SK-N-SH (cell line): ENCODE measurements around the gene S100A2. TPM values are rescaled to one million over a fixed set of nuclear protein-coding genes. Genes with fewer than 3 reads are reported as not detected.

Experiments
- CTCF ChIA-PET: fragments of 300-600, 350-600 bp; formaldehyde crosslinking; extraction: SDS; loops from one replicate; lab custom pipeline; 2021; lab: Yijun Ruan, JAX
- POLR2A ChIA-PET: fragments of 350-600 bp; sonication (Branson Sonifier 250); formaldehyde crosslinking; extraction: SDS; loops from one replicate; lab custom pipeline; 2020; ENCODE audit warnings: antibody characterized with exemption, inconsistent platforms; lab: Yijun Ruan, JAX
- DNase-seq: peaks from one replicate; pipeline ENCODE4 v3.0.0; 2012
- H2AFZ ChIP-seq: fragments of 200-600 bp; sonication (generic); 2 replicates; pipeline ENCODE4 v1.8.1; 2016; ENCODE audit warnings: antibody characterized with exemption, mild to moderate bottlenecking, low read depth
- H3F3A ChIP-seq: fragments of 200-600 bp; sonication (generic); replicated peaks from 2 replicates; pipeline ENCODE3; 2016; ENCODE audit warnings: antibody characterized with exemption, mild to moderate bottlenecking; ENCODE audit not compliant: insufficient read depth
- H3K27ac ChIP-seq, 2 experiments: fragments of 200-500 bp in 1 of 2; fragments of 200-600 bp in 1 of 2; sonication (Bioruptor generic) in 1 of 2; sonication (generic), shearing (Covaris generic) in 1 of 2; 2 replicates each; pipeline versions ENCODE4 v1.5.1 to v1.6.1; 2014 to 2016; ENCODE audit warnings: low read depth in 2 of 2, inconsistent platforms in 1 of 2, low read length in 1 of 2, mild to moderate bottlenecking in 1 of 2, mixed read lengths in 1 of 2
- H3K27me3 ChIP-seq: fragments of 200-600 bp; sonication (generic), shearing (Covaris generic); 2 replicates; pipeline ENCODE4 v1.6.1; 2016; ENCODE audit warnings: mixed run types; ENCODE audit not compliant: insufficient read depth
- H3K36me3 ChIP-seq, 2 experiments: fragments of 200-500 bp in 1 of 2; fragments of 200-600 bp in 1 of 2; sonication (Bioruptor generic) in 1 of 2; sonication (generic) in 1 of 2; replicated peaks in 1 of 2; 2 replicates each; pipeline versions ENCODE3 to v1.5.1; 2014 to 2016; ENCODE audit warnings: low read length in 1 of 2, mild to moderate bottlenecking in 1 of 2; ENCODE audit not compliant: insufficient read depth in 2 of 2, control insufficient read depth in 1 of 2
- H3K4me1 ChIP-seq, 2 experiments: fragments of 200-500 bp in 1 of 2; fragments of 200-600 bp in 1 of 2; sonication (Bioruptor generic) in 1 of 2; sonication (generic), shearing (Covaris generic) in 1 of 2; 2 replicates each; pipeline versions ENCODE4 v1.5.1 to v1.6.1; 2014 to 2016; ENCODE audit warnings: low read depth in 1 of 2, low read length in 1 of 2, mixed run types in 1 of 2; ENCODE audit not compliant: insufficient read depth in 2 of 2, control insufficient read depth in 1 of 2
- H3K4me2 ChIP-seq: fragments of 200-600 bp; sonication (generic), shearing (Covaris generic); 2 replicates; pipeline ENCODE4 v1.6.1; 2017; ENCODE audit warnings: mixed run types
- H3K4me3 ChIP-seq, 2 experiments: fragments of 200-500 bp in 1 of 2; fragments of 200-600 bp in 1 of 2; sonication (Bioruptor generic) in 1 of 2; sonication (generic), shearing (Covaris generic) in 1 of 2; 2 replicates each; pipeline versions ENCODE4 v1.5.1 to v1.8.1; 2014 to 2016; ENCODE audit warnings: low read depth in 2 of 2, inconsistent platforms in 1 of 2, low read length in 1 of 2, mild to moderate bottlenecking in 1 of 2, mixed read lengths in 1 of 2, moderate library complexity in 1 of 2
- H3K79me2 ChIP-seq: fragments of 200-600 bp; sonication (generic); 2 replicates; pipeline ENCODE4 v1.8.1; 2017; ENCODE audit warnings: mild to moderate bottlenecking; ENCODE audit not compliant: insufficient read depth
- H3K9ac ChIP-seq: fragments of 200-600 bp; sonication (generic); 2 replicates; pipeline ENCODE4 v1.6.1; 2017; ENCODE audit warnings: mixed run types
- H3K9me2 ChIP-seq: fragments of 200-600 bp; sonication (generic); 2 replicates; pipeline ENCODE4 v1.6.1; 2017; ENCODE audit warnings: mixed run types
- H3K9me3 ChIP-seq: fragments of 200-600 bp; sonication (generic); 2 replicates; pipeline ENCODE4 v1.6.1; 2017; ENCODE audit warnings: mixed run types, mild to moderate bottlenecking, moderate library complexity
- H4K20me1 ChIP-seq: fragments of 200-600 bp; sonication (generic); 2 replicates; pipeline ENCODE4 v1.6.1; 2017; ENCODE audit warnings: mild to moderate bottlenecking, mixed run types; ENCODE audit not compliant: insufficient read depth
- CTCF ChIP-seq: fragments of 200-600 bp; sonication (generic); IDR thresholded peaks from 2 replicates; pipeline ENCODE4 v1.6.1; 2017; ENCODE audit warnings: antibody characterized with exemption, mild to moderate bottlenecking, moderate library complexity
- EP300 ChIP-seq, 2 experiments: IDR thresholded peaks; 2 replicates each; pipeline versions ENCODE4 v1.4.0 to v1.6.1; 2012; ENCODE audit warnings: borderline replicate concordance in 1 of 2, low read depth in 1 of 2, low read length in 1 of 2
- FOSL2 ChIP-seq: IDR thresholded peaks from 2 replicates; pipeline ENCODE4 v1.4.0; 2012; ENCODE audit warnings: low read depth, mild to moderate bottlenecking, moderate library complexity, borderline replicate concordance
- JUND ChIP-seq: IDR thresholded peaks from 2 replicates; pipeline ENCODE4 v1.4.0; 2012
- MEF2A ChIP-seq: IDR thresholded peaks from 2 replicates; pipeline ENCODE4 v1.4.0; 2012; ENCODE audit warnings: low read depth, borderline replicate concordance
- NFIC ChIP-seq: IDR thresholded peaks from 2 replicates; pipeline ENCODE4 v1.4.0; 2012; ENCODE audit warnings: borderline replicate concordance
- RCOR1 ChIP-seq: fragments of 150-350 bp; IDR thresholded peaks from 2 replicates; pipeline ENCODE4 v1.6.1; 2017; ENCODE audit warnings: antibody characterized with exemption, low read length
- RFX5 ChIP-seq: IDR thresholded peaks from 2 replicates; pipeline ENCODE4 v1.6.1; 2012; ENCODE audit warnings: mild to moderate bottlenecking, improper control_type of control experiment, low read length
- RXRA ChIP-seq: IDR thresholded peaks from 2 replicates; pipeline ENCODE4 v1.4.0; 2012; ENCODE audit warnings: low read depth, mild to moderate bottlenecking, borderline replicate concordance
- USF2 ChIP-seq: fragments of 150-350 bp; IDR thresholded peaks from 2 replicates; pipeline ENCODE4 v1.6.1; 2017; ENCODE audit warnings: antibody characterized with exemption, low read length, low read depth, borderline replicate concordance
- WGBS: methylation state at CpG from one replicate; pipeline ENCODE4 v1.1.6; 2017; ENCODE audit warnings: low lambda C conversion rate; 5-methylcytosine and 5-hydroxymethylcytosine counted together
- polyA plus RNA-seq, 3 experiments: library from polyadenylated mRNA; depleted of rRNA; stranded (reverse); fragments of >200 nt; gene quantifications; 2 replicates each; pipeline ENCODE4 v1.2.3, GENCODE V29; 2012

Gene S100A2
- polyA plus RNA-seq, 1 of the 3 experiments (the other 2 are of a cell fraction) = 31.4 TPM

GRCh38 chr1:153570874-153571273 lies 5.2 kb upstream of the S100A2 start:
- no peak overlapping the region for H3K4me2 ChIP-seq
- H3K9me3 ChIP-seq = no peaks in the 10 kb centered on the region
- ChIA-PET CTCF (interaction anchor here (0.9 to 7.4 kb wide), 9 partner anchors 13 to 107 kb away, joined by 3 to 283 read pairs (median 26); partner anchors contain the start of genes S100A14, S100A3 and S100A4), POLR2A (interaction anchor here (2.1 kb wide), 1 partner anchor 63 kb away, joined by 12 read pairs; the partner anchor contains the start of gene CHTOP)
- peaks cover 26% of the 10 kb centered on the region for H3F3A ChIP-seq
- no peak overlapping the region for H3K4me3 ChIP-seq
- no peak overlapping the region for H3K9ac ChIP-seq
- H4K20me1 ChIP-seq = no peaks in the 10 kb centered on the region
- no peaks in the 10 kb centered on the region for H3K27me3 ChIP-seq
- H3K4me1 ChIP-seq = peaks cover 27 to 29% of the 10 kb centered on the region in 2 experiments
- H3K79me2 ChIP-seq = no peaks in the 10 kb centered on the region
- TF ChIP-seq RCOR1 = no peak
- no peak for TF ChIP-seq RXRA
- no peak for TF ChIP-seq EP300 (IDR thresholded peaks at IDR 0.05; ENCODE audit: borderline replicate concordance in 1 of 2, low read depth in 1 of 2, low read length in 1 of 2)
- TF ChIP-seq MEF2A = no peak
- no peak for TF ChIP-seq FOSL2
- no peak for TF ChIP-seq USF2
- TF ChIP-seq JUND = no peak
- H2AFZ ChIP-seq = no peak overlapping the region
- no peak overlapping the region for H3K27ac ChIP-seq
- WGBS = over 99% methylated on average over 5 of the region's 5 CpGs
- no peak for DNase-seq
- H3K9me2 ChIP-seq = no peaks in the 10 kb centered on the region
- no peaks in the 10 kb centered on the region for H3K36me3 ChIP-seq

- Histone ChIP-seq H2AFZ (no peak overlapping the region), H3K36me3 (no peaks in the 10 kb centered on the region), H3K9ac (no peak overlapping the region), H3F3A (peaks cover 26% of the 10 kb centered on the region), H3K79me2 (peaks cover 11% of the 10 kb centered on the region), H3K4me2 (no peak overlapping the region), H3K27ac (no peak overlapping the region), H4K20me1 (no peaks in the 10 kb centered on the region), H3K9me2 (no peaks in the 10 kb centered on the region), H3K4me3 (no peak overlapping the region), H3K27me3 (no peaks in the 10 kb centered on the region), H3K4me1 (peaks cover 33 to 42% of the 10 kb centered on the region in 2 experiments), H3K9me3 (no peaks in the 10 kb centered on the region)
- DNase-seq = no peak
- POLR2A ChIA-PET = no interaction called here
- 83% methylated on average over 8 of the region's 8 CpGs for WGBS
- CTCF ChIA-PET = interaction anchor here (1.0 to 7.4 kb wide), 13 partner anchors 8 to 76 kb away, joined by 3 to 283 read pairs (median 20); partner anchors contain the start of genes S100A14, S100A3, S100A4 and S100A6
- TF ChIP-seq NFIC (no peak), CTCF (no peak), RXRA (no peak), RFX5 (no peak)
Observed at GRCh38 chr1:153569465-153569864, 3.8 kb upstream of the S100A2 start.
